Activated naive CD4-positive, alpha-beta T cell treated with anti-CD3 and anti-CD28 coated beads, Interleukin-2, amount 10 ng/mL, durations not matched to agents 7 days and 5 days (primary cell): ENCODE data around the gene TOB2.
"Not testable (repeated sequence)": the region's sequence is repeated elsewhere in the genome, so short reads cannot be mapped to it uniquely, and the experiment has no call there.

Source experiments
- CTCF ChIA-PET: fragments of 350-600 bp; sonication (Branson Sonifier 250); formaldehyde crosslinking; loops from one replicate; lab custom pipeline; 2021; ENCODE audit warnings: antibody characterized with exemption; lab: Charles Lee
- DNase-seq: peaks from one replicate; pipeline ENCODE4 v3.0.0-alpha.2; 2020
- H3K27ac Mint-ChIP-seq: one replicate; pipeline ENCODE4 v1.8.0; 2021; ENCODE audit warnings: mild to moderate bottlenecking, moderate library complexity, mixed read lengths
- H3K27me3 Mint-ChIP-seq: one replicate; pipeline ENCODE4 v1.8.0; 2021; ENCODE audit warnings: mild to moderate bottlenecking, mixed read lengths
- H3K36me3 Mint-ChIP-seq: one replicate; pipeline ENCODE4 v1.8.0; 2021; ENCODE audit warnings: mixed read lengths
- H3K4me1 Mint-ChIP-seq: one replicate; pipeline ENCODE4 v1.8.0; 2021; ENCODE audit warnings: mixed read lengths
- H3K4me3 Mint-ChIP-seq: one replicate; pipeline ENCODE4 v1.8.0; 2021; ENCODE audit warnings: mild to moderate bottlenecking, moderate library complexity, mixed read lengths
- H3K9me3 Mint-ChIP-seq: one replicate; pipeline ENCODE4 v1.8.0; 2021; ENCODE audit warnings: mixed read lengths

The TOB2 gene

GRCh38 chr22:41403532-41404318, 42.9 kb downstream of the TOB2 start:
- no peak overlapping the region for H3K4me3 Mint-ChIP-seq
- CTCF ChIA-PET, result interaction anchor here (0.5 to 7.4 kb wide), 25 partner anchors 9 to 486 kb away, joined by 3 to 101 read pairs (median 4); partner anchors contain the start of gene TOB2
- H3K36me3 Mint-ChIP-seq, result no peaks in the 10 kb centered on the region
- H3K9me3 Mint-ChIP-seq, result no peaks in the 10 kb centered on the region
- H3K27me3 Mint-ChIP-seq, result peaks cover 4% of the 10 kb centered on the region
- peaks cover 7% of the 10 kb centered on the region for H3K4me1 Mint-ChIP-seq
- no peak overlapping the region for H3K27ac Mint-ChIP-seq
- DNase-seq, result peak; percentile 91

- not testable (repeated sequence) for H3K4me1 Mint-ChIP-seq, H3K27ac Mint-ChIP-seq, H3K4me3 Mint-ChIP-seq, DNase-seq, H3K27me3 Mint-ChIP-seq, H3K9me3 Mint-ChIP-seq, H3K36me3 Mint-ChIP-seq
- CTCF ChIA-PET, result interaction anchor here (1.0 to 7.4 kb wide), 16 partner anchors 8 to 480 kb away, joined by 3 to 101 read pairs (median 5); no protein-coding TSS in a partner anchor
Measured at GRCh38 chr22:41402851-41403250, 43.8 kb downstream of the TOB2 start.

- Mint-ChIP-seq H3K36me3 (no peaks in the 10 kb centered on the region), H3K9me3 (no peaks in the 10 kb centered on the region), H3K27me3 (peaks cover 4% of the 10 kb centered on the region), H3K27ac (no peak overlapping the region), H3K4me1 (peaks cover 7% of the 10 kb centered on the region), H3K4me3 (no peak overlapping the region)
- CTCF ChIA-PET, result interaction anchor here (1.0 to 7.4 kb wide), 11 partner anchors 7 to 189 kb away, joined by 3 to 101 read pairs (median 5); no protein-coding TSS in a partner anchor
- no peak for DNase-seq
Measured at GRCh38 chr22:41401781-41402648, 44.6 kb downstream of the TOB2 start.

GRCh38 chr22:41398921-41399320, 47.7 kb downstream of the TOB2 start:
- Mint-ChIP-seq H3K4me1 (peaks cover 4% of the 10 kb centered on the region), H3K27me3 (peaks cover 4% of the 10 kb centered on the region), H3K4me3 (no peak overlapping the region), H3K36me3 (no peaks in the 10 kb centered on the region), H3K27ac (no peak overlapping the region), H3K9me3 (no peaks in the 10 kb centered on the region)
- CTCF ChIA-PET, result interaction anchor here (7.4 kb wide), 1 partner anchor 117 kb away, joined by 87 read pairs; no protein-coding TSS in a partner anchor
- DNase-seq, result no peak

- no peaks in the 10 kb centered on the region for H3K27me3 Mint-ChIP-seq
- DNase-seq, result no peak
- no peaks in the 10 kb centered on the region for H3K9me3 Mint-ChIP-seq
- H3K27ac Mint-ChIP-seq, result no peak overlapping the region
- H3K36me3 Mint-ChIP-seq, result no peaks in the 10 kb centered on the region
- no peaks in the 10 kb centered on the region for H3K4me1 Mint-ChIP-seq
- no peak overlapping the region for H3K4me3 Mint-ChIP-seq
- CTCF ChIA-PET, result interaction anchor here (1.1 kb wide), 1 partner anchor 136 kb away, joined by 3 read pairs; no protein-coding TSS in a partner anchor
Measured at GRCh38 chr22:41397143-41397811, 49.3 kb downstream of the TOB2 start.

GRCh38 chr22:41395531-41396240, 50.9 kb downstream of the TOB2 start:
- no peak for DNase-seq
- CTCF ChIA-PET, result no interaction called here
- Mint-ChIP-seq H3K36me3 (no peaks in the 10 kb centered on the region), H3K27me3 (no peaks in the 10 kb centered on the region), H3K4me3 (no peak overlapping the region), H3K9me3 (no peaks in the 10 kb centered on the region), H3K4me1 (no peaks in the 10 kb centered on the region), H3K27ac (no peak overlapping the region)

- Mint-ChIP-seq H3K4me1 (no peaks in the 10 kb centered on the region), H3K27ac (no peak overlapping the region), H3K4me3 (no peak overlapping the region), H3K27me3 (no peaks in the 10 kb centered on the region), H3K36me3 (no peaks in the 10 kb centered on the region), H3K9me3 (no peaks in the 10 kb centered on the region)
- no peak for DNase-seq
- CTCF ChIA-PET, result interaction anchor here (0.6 to 1.2 kb wide), 2 partner anchors 9 to 239 kb away, joined by 3 to 6 read pairs; no protein-coding TSS in a partner anchor
Measured at GRCh38 chr22:41394012-41394356, 52.6 kb downstream of the TOB2 start.

GRCh38 chr22:41387341-41387740, 59.3 kb downstream of the TOB2 start:
- no peak overlapping the region for H3K4me3 Mint-ChIP-seq
- no peaks in the 10 kb centered on the region for H3K36me3 Mint-ChIP-seq
- no peak for DNase-seq
- H3K9me3 Mint-ChIP-seq, result no peaks in the 10 kb centered on the region
- H3K4me1 Mint-ChIP-seq, result peaks cover 17% of the 10 kb centered on the region
- CTCF ChIA-PET, result no interaction called here
- H3K27me3 Mint-ChIP-seq, result peaks cover 4% of the 10 kb centered on the region
- no peak overlapping the region for H3K27ac Mint-ChIP-seq

GRCh38 chr22:41384128-41384527, 62.5 kb downstream of the TOB2 start:
- no peaks in the 10 kb centered on the region for H3K36me3 Mint-ChIP-seq
- peaks cover 14% of the 10 kb centered on the region for H3K27me3 Mint-ChIP-seq
- peaks cover 24% of the 10 kb centered on the region for H3K4me1 Mint-ChIP-seq
- CTCF ChIA-PET, result no interaction called here
- no peak overlapping the region for H3K27ac Mint-ChIP-seq
- DNase-seq, result no peak
- peak overlapping the region; percentile 40 for H3K4me3 Mint-ChIP-seq
- no peaks in the 10 kb centered on the region for H3K9me3 Mint-ChIP-seq
